HEK293T (cell line): ENCODE results near the gene ZNF532.

ENCODE experiments used
- FOXM1 ChIP-seq: fragments of 450-650 bp; IDR thresholded peaks from 2 replicates; pipeline ENCODE4 v1.6.1; 2017; ENCODE audit warnings: mild to moderate bottlenecking, borderline replicate concordance
- SP1 ChIP-seq: fragments of 450-650 bp; IDR thresholded peaks from 2 replicates; pipeline ENCODE4 v1.6.1; 2017
- SUZ12 ChIP-seq: fragments of 450-650 bp; IDR thresholded peaks from 2 replicates; pipeline ENCODE4 v1.6.1; 2016; ENCODE audit warnings: mild to moderate bottlenecking

GRCh38 chr18:58861353-58861752, 3.3 kb upstream of the ZNF532 start:
- TF ChIP-seq FOXM1 (no peak), SP1 (no peak), SUZ12 (no peak)
